Hematopoietic multipotent progenitor cell treated with erythropoietin and hydrocortisone succinate and interleukin-3 and kit ligand, for 4 days (in vitro differentiated cells): ENCODE data around the gene CCDC200.
"Not testable (repeated sequence)": the region's sequence is repeated elsewhere in the genome, so short reads cannot be mapped to it uniquely, and the experiment has no call there.

Experiments
- DNase-seq: peaks from one replicate; pipeline ENCODE4 v3.0.0-alpha.2; 2015

Gene CCDC200

DNA sequence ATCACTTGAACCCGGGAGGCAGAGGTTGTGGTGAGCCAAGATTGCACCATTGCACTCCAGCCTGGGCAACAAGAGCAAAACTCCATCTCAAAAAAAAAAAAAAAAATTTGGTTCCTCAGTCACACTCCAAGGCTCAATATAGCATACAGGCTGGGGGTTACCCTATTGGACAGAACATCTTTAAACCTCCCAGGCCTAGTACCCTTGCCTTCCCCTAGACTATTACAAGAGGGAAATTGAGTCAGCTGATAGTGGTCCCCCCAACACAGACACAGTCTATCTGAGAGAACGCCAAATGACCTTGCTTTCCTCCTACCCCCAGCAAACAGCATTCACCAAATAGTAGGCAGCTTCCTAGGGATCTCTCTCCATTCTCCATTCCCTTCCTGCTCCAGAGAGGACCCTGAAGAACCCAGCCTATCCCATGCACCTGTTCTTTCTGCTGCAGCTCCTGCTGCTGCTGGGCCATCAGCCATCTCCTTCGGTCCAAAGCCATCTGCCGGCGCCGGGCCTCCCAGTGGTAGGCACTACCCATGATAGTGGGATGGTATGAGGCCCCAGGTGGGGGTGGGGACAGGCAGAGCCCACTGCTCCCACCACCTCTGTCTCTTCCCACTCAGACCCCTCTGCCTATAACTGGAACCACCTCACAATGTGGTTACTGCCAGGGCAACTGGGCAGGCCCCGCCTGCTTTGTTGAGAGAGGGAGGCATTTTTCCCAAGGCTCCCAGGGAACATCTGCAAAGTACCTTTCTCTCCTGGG is at the start of gene CCDC200:
CCDC200 (minus strand) TSS at position 604 of the 763 bp plus-strand sequence; CDS start at position 535, 69 bp downstream.
- not testable (repeated sequence) for DNase-seq

DNA sequence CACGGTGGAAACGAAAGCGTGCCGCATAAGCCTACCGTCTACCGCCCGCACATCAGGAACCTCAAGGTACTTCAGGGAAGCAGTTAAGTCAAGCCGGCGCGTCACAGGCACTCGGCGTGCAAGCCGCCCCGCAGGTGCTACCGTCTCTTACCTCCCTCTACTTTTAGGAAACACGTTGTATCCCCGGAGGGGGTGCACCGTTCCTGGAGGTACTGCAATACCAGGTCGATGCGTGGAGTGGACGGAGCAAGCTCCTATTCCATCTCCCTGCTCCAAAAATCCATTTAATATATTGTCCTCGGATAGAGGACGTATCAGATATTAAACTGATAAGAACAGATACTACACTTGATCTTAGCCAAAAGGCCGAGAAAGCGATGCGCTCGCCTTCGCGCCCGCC is 44.5 kb upstream of the CCDC200 start:
- not testable (repeated sequence) for DNase-seq

- DNase-seq, result not testable (repeated sequence)
Observed at GRCh38 chr17:43272483-43272882, 44.1 kb upstream of the CCDC200 start.

DNA sequence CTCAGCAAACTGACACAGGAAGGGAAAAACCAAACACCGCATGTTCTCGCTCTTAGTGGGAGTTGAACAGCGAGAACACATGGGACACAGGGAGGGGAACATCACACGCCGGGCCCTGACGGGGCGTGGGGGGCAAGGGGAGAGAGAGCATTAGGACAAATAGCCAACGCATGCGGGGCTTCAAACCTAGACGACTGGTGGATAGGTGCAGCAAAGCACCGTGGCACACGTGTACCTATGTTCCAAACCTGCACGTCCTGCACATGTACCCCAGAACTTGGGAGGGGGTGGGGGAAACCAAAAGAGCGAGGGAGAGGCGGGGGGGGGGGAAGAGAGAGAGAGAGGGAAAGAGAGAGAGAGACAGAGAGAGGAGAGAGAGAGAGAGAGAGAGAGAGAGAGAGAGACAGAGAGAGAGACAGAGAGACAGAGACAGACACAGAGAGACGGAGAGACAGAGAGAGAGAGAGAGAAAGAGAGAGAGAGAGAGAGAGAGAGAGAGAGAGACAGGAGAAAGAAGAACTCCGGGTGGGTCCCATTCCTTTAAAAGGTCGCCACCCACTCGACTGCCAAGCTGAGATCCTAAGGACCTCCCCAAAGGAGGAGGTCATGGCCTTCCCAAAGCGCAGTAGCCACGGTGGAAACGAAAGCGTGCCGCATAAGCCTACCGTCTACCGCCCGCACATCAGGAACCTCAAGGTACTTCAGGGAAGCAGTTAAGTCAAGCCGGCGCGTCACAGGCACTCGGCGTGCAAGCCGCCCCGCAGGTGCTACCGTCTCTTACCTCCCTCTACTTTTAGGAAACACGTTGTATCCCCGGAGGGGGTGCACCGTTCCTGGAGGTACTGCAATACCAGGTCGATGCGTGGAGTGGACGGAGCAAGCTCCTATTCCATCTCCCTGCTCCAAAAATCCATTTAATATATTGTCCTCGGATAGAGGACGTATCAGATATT is 42.4 kb upstream of the CCDC200 start:
- not testable (repeated sequence) for DNase-seq

DNA sequence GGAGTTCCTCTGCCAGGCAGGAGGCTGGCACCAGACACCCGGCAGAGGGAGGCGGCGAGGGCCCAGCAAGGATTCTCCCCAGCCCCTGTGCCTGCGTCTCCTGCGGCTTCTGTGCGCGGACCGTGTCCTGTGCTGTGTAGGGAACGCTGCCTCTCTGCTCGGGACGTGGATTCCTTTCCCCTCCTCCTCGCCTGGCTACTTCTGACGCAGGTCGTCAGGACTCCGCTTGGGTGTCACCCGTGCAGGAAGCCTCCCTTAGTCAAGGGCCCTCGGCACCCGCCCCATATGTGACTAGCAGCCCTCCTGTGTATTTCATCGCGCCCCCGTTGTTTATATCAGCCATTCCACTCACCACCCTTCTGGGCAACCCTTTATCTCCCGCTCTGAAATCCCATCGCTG is 18.0 kb upstream of the CCDC200 start:
- DNase-seq, result not testable (repeated sequence)

- not testable (repeated sequence) for DNase-seq
Observed at GRCh38 chr17:43240596-43241352, 12.4 kb upstream of the CCDC200 start.

DNA sequence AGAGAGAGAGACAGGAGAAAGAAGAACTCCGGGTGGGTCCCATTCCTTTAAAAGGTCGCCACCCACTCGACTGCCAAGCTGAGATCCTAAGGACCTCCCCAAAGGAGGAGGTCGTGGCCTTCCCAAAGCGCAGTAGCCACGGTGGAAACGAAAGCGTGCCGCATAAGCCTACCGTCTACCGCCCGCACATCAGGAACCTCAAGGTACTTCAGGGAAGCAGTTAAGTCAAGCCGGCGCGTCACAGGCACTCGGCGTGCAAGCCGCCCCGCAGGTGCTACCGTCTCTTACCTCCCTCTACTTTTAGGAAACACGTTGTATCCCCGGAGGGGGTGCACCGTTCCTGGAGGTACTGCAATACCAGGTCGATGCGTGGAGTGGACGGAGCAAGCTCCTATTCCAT is 11.2 kb upstream of the CCDC200 start:
- not testable (repeated sequence) for DNase-seq

DNA sequence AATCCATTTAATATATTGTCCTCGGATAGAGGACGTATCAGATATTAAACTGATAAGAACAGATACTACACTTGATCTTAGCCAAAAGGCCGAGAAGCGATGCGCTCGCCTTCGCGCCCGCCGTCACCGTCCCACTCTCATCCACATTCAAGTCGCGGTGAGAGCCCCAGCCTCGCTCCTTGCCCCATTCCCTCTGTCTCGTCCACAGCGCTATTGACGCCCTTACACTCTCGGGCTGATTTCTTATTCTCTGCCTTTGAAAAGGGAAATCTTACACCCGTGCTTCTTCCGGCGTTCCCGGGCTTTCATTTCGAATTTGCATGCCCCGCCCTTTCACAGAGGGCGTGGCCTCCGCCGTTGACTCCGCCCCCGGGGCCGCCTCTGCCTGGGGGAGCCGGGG is 5.5 kb upstream of the CCDC200 start, which contains the start of gene RNU2-1:
RNU2-1 (minus strand) TSS at position 101 of the 400 bp plus-strand sequence.
- DNase-seq, result not testable (repeated sequence)

- DNase-seq, result not testable (repeated sequence)
Observed at GRCh38 chr17:43233263-43233662, 4.8 kb upstream of the CCDC200 start.

- peak; percentile 47 for DNase-seq
Observed at GRCh38 chr17:43232021-43232699, 3.7 kb upstream of the CCDC200 start.

- not testable (repeated sequence) for DNase-seq
Observed at GRCh38 chr17:43231205-43232020, 3.0 kb upstream of the CCDC200 start.

GRCh38 chr17:43226393-43226792 is 2.0 kb downstream of the CCDC200 start:
- DNase-seq, result no peak

- no peak for DNase-seq
Observed at GRCh38 chr17:43224146-43224705, 4.2 kb downstream of the CCDC200 start.

DNA sequence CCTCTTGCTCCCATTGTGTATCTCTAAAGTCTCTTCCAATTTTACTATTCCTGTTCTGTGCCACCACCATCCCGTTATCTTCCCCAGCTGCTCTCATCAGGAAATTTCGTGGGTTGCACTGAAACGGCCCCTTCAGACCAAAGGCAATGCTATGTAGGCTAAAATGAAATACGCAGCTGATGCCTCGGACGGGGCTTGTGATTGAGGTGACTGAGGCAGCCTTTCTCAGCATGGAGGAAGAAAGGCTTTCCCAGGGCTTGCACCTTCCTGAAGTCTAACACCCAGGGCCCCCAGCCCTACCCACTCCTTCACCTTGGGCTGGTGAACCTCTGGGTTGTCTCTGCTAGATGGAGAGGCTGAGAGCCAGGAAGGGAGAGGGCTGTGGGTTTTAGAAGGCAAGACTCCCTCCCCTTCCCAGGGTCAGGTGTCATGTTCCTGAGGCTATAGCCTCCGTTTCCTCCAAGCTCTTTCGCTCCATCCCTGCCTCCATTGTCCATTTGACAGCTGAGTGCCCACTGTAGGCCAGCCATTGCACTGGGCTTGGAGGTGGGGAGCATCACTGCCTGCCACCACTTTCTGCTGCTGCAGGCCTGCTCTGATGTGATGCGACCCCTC is 7.8 kb downstream of the CCDC200 start:
- DNase-seq, result peak; percentile 11

GRCh38 chr17:43219746-43220380 is 8.6 kb downstream of the CCDC200 start:
- DNase-seq, result no peak

DNA sequence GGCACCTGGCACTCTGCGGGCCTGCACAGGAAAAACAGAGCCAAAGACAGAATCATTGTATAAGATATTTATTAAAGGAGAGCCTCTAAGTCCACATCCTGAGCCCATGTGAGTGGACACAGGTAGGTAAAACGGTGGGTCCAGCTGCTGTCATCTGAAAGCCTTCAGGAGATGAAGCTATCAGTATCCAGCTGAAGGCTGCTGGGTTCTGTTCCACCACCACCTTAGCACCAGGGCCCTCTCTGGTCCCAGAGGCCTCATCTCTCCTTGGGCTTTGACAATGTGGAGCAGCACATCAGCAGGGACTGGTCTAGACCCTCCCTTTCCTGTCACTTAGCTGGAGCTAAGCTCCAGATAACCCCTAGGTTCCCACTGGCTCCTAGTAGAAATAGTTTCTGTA is 9.4 kb downstream of the CCDC200 start:
- DNase-seq, result no peak

- no peak for DNase-seq
Observed at GRCh38 chr17:43217614-43218087, 10.8 kb downstream of the CCDC200 start.

GRCh38 chr17:43216762-43217613 is 11.4 kb downstream of the CCDC200 start:
- no peak for DNase-seq

- DNase-seq, result no peak
Observed at GRCh38 chr17:43216369-43216761, 12.1 kb downstream of the CCDC200 start.
